Activated naive CD8-positive, alpha-beta T cell treated with anti-CD3 and anti-CD28 coated beads, Interleukin-2, amount 50 U/mL, for 16 hours (primary cell): ENCODE data around the gene ZNF32.
"Not testable (repeated sequence)": the region's sequence is repeated elsewhere in the genome, so short reads cannot be mapped to it uniquely, and the experiment has no call there.

Experiments
- DNase-seq: peaks from one replicate; pipeline ENCODE4 v3.0.0-alpha.2; 2020; ENCODE audit warnings: low read depth, low spot score

ZNF32 gene

DNA sequence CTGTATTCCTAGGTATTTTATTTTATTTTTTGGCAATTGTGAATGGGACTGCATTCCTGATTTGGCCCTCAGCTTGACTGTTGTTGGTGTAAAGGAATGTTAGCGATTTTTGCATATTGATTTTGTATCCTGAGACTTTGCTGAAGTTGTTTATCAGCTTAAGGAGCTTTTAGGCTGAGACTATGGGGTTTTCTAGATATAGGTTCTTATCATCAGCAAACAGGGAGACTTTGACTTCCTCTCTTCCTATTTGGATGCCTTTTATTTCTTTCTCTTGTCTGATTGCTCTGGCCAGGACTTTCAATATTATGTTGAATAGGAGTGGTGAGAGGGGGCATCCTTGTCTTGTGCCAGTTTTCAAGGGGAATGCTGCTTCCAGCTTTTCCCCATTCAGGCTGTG lies 12.9 kb downstream of the ZNF32 start:
- not testable (repeated sequence) for DNase-seq

DNA sequence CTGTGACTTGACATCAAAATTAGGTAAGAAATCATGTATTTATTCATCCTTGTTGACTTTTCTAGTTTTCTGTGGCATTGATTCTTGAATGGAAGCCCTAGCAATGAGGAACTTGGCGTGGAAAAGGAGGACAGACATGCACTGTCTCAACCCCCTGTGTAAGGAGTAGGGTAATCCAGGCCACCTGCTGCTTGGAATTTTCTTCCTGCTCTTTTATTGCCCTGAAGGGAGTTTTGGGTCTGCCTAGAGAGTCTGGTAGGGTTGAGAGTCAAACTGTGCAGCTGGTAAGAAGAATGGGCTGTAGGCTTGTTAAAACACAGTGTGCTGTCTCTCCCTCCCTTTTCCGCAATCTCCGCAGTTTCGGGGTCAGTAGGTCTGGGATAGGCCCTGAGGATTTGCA lies 19.7 kb downstream of the ZNF32 start:
- DNase-seq, result no peak

DNA sequence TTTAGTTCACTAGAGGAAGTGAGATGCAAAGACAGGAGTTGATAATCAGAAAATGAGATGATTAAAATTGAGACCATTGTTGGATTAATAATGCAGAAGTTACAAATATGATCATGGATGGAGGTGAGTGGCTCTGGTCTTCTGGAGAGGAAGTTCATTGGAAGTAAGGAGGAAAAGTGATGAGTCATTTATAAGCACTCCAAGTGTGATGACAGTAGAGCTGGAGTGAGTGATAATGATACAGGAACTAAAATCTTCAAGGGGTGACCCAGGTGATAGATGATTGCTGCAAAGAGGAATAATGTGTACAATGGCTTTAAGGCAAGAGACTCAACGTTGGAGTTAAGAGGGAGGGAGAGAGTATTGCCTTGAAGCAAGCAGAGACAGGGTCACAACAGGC lies 20.7 kb downstream of the ZNF32 start:
- no peak for DNase-seq

DNA sequence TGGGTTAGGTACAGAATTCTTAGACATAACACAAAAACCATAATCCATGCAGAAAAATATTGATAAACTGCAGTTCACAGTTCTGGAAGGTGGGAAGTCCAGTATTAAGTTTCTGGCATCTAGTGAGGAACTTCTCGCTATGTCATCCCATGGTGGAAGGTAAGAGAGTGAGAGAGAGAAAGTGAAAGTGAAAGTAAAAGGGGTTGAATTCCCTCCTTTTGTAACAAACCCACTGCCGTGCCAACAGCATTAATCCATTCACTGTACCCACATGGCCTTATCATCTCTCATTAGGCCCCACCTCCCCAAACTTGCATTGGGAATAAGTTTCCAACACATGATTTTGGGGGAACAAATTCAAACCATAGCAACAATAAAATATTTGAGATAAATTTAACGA lies 25.3 kb downstream of the ZNF32 start:
- DNase-seq, result no peak

DNA sequence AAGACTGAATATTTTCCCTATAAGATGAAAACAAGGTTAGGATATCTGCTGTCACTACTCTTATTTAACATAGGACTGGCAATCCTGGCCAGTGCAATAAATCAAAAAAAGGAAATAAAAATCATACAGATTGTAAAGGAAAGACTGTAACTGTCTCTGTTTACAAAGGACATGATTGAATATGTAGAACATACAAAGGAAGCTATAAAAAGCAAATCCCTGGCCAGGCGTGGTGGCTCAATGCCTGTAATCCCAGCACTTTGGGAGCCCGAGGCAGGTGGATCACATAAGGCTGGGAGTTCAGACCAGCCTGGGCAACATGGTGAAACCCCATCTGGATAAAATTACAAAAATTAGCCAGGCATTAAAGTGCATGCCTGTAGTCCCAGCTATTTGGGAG lies 26.6 kb downstream of the ZNF32 start:
- DNase-seq, result no peak

DNA sequence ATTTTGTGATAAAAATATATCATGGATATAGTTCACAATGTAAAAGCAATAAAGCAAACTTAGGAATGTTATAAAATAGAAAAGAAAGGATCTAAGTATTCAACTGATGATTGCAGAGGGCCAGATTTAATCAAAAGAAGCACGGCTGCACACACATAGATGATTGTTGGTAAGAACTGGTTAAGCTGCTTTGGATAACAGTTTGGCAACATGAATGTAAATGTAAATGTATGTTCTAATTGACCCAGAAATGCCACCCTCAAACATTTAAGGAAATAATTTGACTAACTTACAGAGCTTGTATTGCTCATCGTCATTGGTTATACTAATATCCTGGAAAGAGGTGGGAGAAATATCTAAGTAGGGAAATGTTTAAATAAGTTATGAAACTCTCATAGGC lies 29.3 kb downstream of the ZNF32 start:
- DNase-seq, result no peak

DNA sequence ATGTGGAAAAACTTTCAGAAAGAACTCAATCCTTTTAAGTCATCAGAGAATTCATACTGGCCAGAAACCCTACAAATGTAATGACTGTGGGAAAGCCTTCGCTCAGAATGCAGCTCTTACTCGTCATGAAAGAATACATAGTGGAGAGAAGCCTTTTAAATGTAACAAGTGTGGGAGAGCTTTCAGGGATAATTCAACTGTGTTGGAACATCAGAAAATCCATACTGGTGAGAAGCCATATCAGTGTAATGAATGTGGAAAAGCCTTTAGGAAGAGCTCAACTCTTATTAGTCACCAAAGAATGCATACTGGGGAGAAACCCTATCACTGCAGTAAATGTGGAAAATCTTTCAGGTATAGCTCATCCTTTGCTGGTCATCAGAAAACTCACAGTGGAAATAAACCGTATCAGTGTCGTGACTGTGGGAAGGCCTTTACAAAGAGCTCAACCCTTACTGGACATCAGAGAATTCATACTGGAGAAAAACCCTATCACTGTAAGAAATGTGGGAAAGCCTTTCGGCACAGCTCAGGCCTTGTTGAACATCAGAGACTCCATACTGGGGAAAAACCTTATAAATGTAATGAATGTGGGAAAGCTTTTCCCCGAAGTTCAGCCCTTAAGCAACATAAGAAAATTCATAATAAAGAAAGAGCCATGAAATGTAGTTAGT lies 31.8 kb downstream of the ZNF32 start:
- DNase-seq, result no peak

DNA sequence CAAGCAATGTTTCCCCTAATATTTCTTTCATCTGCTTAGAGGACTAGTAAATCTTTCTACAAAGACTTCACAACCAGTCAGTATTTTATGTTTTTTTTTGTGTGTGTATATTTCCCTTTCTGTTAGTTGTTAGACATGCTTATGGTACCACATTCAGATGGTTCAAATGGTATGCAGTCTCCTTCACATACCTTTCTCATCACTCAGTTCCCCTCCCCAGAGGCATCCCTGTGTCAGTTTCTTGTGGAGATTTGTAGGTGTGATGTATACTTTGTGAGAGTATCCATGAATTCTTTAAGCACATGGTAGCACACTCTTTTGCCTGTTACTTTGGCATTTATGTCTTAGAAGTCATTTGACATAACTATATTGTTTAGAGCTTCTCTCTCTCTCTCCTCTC lies 38.0 kb downstream of the ZNF32 start:
- no peak for DNase-seq

DNA sequence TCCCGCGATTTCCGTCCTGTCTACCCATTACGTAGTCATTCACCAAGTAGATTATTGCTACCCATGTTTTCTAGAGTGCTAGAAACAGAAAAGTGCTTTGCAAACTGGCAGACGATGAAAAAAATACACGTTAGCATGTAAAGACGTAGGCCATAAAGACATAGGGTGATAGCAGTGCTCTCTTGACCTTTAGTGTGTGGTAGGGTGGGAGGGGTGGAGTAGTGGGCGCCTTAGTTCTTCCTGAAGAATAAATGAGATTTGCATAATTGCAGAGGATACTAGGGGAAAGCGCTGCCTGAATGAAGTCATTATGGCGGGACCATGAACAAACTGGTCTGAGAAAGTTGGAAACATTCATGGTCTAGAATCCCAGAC lies 41.5 kb downstream of the ZNF32 start:
- no peak for DNase-seq

DNA sequence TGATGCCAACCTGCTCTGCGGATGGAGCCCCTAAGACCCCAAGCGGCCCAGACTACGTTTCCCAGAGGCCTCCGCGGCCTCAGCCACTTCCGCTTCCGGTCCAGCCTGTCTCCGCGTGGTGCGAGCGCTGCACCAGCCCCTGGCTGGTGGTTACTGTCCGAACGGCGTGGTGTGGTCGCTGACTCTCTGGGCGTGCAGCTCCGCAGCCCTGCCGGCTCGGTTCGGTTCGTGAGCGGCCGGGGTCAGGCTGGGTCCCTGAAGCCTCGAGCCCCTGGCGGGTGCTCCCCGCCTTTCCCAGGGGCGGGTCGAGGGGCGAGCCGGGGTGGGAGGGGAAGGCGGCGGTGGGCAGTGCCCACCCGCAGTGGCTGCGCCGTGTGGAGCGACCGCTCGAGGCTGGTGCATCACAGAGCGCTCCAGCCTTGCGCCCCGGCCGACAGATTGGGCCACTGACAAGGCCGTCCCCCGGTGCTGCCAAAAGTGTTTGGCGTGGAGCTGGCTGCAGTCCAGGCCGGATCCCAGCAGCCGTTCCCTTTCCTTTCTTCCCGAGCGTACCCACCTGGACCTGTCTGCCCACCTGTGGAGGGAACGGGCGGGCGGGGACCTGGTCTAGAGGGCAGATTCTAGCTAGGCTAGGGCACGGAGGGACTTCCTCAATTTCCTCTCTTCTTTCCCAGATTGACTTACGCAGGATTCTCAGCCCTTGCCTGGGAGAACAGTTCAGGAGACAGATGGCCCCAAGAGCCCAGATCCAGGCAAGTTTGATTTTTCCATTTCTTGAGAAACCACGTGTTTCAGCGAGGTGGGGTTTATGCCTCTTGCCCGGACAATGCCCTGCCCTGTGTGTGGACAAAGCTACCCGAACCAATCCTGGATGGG lies 42.1 kb downstream of the ZNF32 start, which contains the start of gene ZNF485:
ZNF485 (plus strand) TSS at position 116 of the 876 bp plus-strand sequence; CDS start at position 729, 613 bp downstream.
- DNase-seq, result peak; percentile 35

DNA sequence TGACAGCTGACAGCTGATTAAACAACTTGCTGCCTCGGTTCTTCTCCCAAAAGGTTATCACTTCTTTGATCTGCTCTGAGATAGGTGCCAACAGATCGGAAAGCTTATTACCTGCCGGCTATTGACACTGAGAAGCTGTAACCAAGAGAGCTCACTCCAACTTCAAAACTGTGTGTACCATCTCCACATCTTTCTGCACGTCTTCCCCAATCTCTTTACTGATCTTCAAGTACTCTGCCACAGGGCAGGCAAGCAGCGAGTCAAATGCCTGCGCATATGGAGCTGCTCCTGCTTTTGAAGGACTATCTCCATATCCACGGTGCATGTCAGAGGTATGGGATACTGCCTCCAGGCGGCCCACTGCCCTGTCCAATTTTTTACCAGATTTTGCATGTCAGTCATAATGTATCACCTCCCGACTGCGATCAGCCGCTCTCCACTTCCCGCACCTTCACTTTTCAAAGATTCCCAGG lies 42.8 kb downstream of the ZNF32 start:
- DNase-seq, result no peak

DNA sequence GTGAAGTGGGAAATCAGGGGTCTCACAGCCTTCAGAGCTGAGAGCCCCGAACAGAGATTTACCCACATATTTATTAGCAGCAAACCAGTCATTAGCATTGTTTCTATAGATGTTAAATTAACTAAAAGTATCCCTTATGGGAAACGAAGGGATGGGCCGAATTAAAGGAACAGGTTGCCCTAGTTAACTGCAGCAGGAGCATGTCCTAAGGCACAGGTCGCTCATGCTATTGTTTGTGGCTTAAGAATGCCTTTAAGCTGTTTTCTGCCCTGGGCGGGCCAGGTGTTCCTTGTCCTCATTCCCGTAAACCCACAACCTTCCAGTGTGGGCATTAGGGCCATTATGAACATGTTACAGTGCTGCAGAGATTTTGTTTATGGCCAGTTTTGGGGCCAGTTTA lies 47.1 kb downstream of the ZNF32 start:
- not testable (repeated sequence) for DNase-seq

DNA sequence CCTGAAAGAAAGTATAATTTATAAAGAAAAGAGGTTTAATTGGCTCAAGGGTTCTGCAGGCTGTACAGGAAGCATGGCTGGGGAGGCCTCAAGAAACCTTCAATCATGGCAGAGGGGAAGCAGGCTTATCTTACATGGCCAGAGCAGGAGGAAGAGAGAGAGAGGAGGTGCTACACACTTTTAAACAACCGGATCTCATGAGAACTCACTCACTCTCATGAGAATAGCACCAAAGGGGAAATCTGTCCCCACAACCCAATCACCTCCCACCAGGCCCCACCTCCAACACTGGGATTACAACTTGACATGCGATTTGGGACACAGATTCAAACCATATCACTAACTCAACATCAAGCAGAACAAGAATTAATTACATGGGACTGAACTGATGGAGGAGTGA lies 49.3 kb downstream of the ZNF32 start:
- no peak for DNase-seq

DNA sequence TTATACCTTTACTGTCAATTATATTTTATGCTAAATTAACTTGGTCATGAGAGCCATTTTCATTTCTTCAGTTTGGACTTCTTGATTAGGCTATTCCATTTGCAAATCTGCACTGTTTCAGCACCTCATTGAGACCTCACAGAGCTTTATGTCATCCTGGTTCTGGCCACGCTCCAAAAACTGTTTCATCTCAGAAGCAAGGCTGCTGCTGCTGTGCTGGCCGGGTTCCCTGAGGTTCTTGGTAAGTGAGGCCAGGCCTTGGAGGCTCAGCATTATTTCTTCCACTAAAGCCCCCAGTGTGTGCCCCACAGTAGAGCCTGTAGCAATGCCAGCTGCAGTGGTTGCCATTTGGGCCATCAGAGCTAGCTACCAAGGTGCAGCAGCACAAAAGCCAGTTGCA lies 50.2 kb downstream of the ZNF32 start:
- no peak for DNase-seq

DNA sequence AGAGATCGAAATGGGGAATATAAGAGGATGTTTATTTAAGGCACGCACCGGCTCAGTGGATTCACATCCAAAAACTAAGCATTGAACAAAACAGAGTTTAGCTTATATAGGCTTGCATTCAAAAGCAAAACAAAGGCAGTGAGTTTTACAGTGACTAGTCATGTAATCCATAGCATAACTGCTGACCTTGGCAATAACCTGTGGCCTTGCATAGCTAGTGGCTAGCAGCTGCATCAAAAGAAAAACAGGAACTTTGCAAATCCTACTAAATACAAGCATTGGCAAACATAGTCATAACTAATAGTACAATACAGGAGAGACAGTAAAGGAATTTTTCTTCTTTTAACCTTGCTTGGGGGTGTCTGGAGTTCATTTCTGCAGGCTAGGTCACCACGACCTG lies 52.1 kb downstream of the ZNF32 start:
- DNase-seq, result no peak

DNA sequence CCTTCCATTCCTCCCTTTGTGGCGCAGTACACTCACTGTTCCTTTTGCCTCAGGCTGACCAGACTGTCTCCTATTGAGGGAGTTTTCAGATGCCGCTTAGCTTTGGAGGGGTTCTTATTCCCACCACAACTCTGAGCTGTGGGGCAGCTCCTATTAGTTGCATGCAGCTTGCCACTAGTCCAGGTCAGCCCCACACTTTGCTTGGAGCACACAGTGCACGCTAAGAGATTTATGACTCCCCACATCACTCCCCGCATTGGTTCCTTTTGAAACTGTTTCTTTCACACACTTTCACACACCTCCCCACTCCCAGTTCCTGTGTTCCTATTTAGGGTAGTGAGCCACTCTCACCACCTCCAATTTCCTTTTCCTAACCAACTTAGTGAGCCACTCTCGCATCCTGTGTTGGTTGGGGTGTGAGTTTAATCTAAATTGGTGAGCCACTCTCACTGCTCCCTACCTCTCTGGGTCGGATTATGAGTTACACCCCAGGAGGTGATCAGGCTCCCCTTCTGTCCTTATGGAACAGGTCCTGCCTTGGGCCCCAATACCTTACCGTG lies 52.9 kb downstream of the ZNF32 start:
- peak; percentile 3 for DNase-seq

DNA sequence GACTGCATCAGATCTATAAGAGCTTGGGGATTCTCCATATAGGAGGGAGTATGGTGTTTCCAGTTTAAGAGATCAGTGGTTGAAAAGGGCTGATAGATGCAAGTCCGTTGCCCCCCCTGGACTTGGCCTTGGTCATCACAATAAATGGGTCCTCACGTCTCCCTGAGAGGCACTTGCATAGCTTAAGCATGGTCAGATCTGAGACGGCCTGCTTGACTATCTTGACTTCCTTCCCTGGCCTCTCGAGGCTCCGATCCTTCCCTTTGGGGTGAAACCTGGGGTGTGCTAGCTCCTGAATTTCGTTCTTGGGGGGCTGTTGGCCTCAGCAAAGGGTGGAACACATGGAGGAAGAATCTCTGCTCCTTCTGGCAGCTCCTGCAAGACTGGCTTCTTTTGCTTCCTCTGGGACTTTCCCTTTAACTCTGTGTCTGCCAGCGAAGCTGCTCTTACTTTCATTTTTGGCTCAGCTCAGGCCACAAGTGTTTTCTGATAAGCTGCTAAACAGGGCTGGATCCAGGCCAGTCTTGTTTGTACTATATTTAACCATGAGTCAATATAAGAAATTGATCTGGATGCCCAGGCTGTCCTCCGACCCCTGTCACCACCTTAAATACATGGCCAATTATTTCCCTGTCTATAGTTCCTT lies 53.6 kb downstream of the ZNF32 start:
- DNase-seq, result peak; percentile 4
